Stomach (tissue), 9 donors: ENCODE results near the gene ATP6V0D1. TPM values are rescaled to one million over a fixed set of nuclear protein-coding genes. Genes with fewer than 3 reads are reported as not detected.

Source experiments
- DNase-seq, 2 donors: peaks; one replicate each; pipeline versions ENCODE4 v3.0.0 to v3.0.0-alpha.2; 2013 to 2019
- H3K27ac ChIP-seq, 5 donors: fragments of 200-600 bp in 4 of 5; sonication (generic) in 4 of 5; one replicate each; pipeline ENCODE4 v1.5.1; 2013 to 2019; ENCODE audit warnings: mild to moderate bottlenecking in 1 of 5, moderate library complexity in 1 of 5
- H3K27me3 ChIP-seq, 3 donors: fragments of 200-600 bp; sonication (generic); one replicate each; pipeline ENCODE4 v1.5.1; 2017 to 2019; ENCODE audit warnings: mixed run types in 1 of 3
- H3K36me3 ChIP-seq, 4 donors: fragments of 200-600 bp; sonication (generic); 1 replicate in 3 of 4; 2 replicates in 1 of 4; pipeline ENCODE4 v1.5.1; 2016 to 2019
- H3K4me1 ChIP-seq, 4 donors: fragments of 200-600 bp; sonication (generic); one replicate each; pipeline ENCODE4 v1.5.1; 2016 to 2019
- H3K4me3 ChIP-seq, 4 donors: fragments of 200-600 bp; sonication (generic) in 3 of 4; one replicate each; pipeline ENCODE4 v1.5.1; 2016 to 2019; ENCODE audit warnings: mild to moderate bottlenecking in 1 of 4
- H3K9me3 ChIP-seq, 4 donors: fragments of 200-600 bp; sonication (generic); one replicate each; pipeline ENCODE4 v1.5.1; 2016 to 2019
- CTCF ChIP-seq, 7 experiments: fragments of 450-650 bp in 4 of 7; fragments of 200-600 bp in 3 of 7; sonication (generic) in 3 of 7; IDR thresholded peaks; one replicate each; pipeline ENCODE4 v1.5.1; 2016 to 2019; ENCODE audit warnings: antibody characterized with exemption in 7 of 7, control low read depth in 2 of 7, mild to moderate bottlenecking in 1 of 7
- EP300 ChIP-seq: sonication (generic); formaldehyde crosslinking; IDR thresholded peaks from one replicate; pipeline ENCODE4 v1.6.1; 2017; ENCODE audit warnings: antibody characterized with exemption
- POLR2A ChIP-seq, 4 donors: fragments of 450-650 bp; IDR thresholded peaks; one replicate each; pipeline ENCODE4 v1.6.1; 2016; ENCODE audit warnings: antibody characterized with exemption in 4 of 4, control low read depth in 2 of 4, mild to moderate bottlenecking in 1 of 4, moderate library complexity in 1 of 4
- POLR2AphosphoS5 ChIP-seq, 3 donors: sonication (generic); formaldehyde crosslinking; IDR thresholded peaks; one replicate each; pipeline ENCODE4 v1.6.1; 2016; ENCODE audit warnings: antibody characterized with exemption in 3 of 3
- WGBS, 5 donors: extraction: QIAGEN DNeasy Blood & Tissue Kit in 3 of 5; methylation state at CpG; one replicate each; pipeline versions ENCODE4 v1.1.5 to v1.1.7; 2013 to 2018; 5-methylcytosine and 5-hydroxymethylcytosine counted together
- intact Hi-C: fragments of 100-400 bp; cut with DNase I; formaldehyde crosslinking; loops from one replicate; pipeline ENCODE4 v1.15.1; 2023; ENCODE audit warnings: low total_unique reads
- polyA plus RNA-seq, 3 donors: library from polyadenylated mRNA; stranded (reverse); fragments of 200-250 nt; gene quantifications; one replicate each; pipeline ENCODE4 v1.2.3, GENCODE V29; 2013
- total RNA-seq, 5 donors: library from RNA; depleted of rRNA; stranded (reverse); fragments of >200 nt; gene quantifications; one replicate each; pipeline versions ENCODE4 v1.1.0 to v1.2.3, GENCODE V29; 2014 to 2016
- donor health status: healthy with polysubstance abuse.
- donor health status: Bipolar disorder and iron deficiency.
- donor health status: healthy.

ATP6V0D1 gene
- total and polyA plus RNA-seq, 8 donors, result 23.5 to 102 (median 64.9) TPM

- DNase-seq, result no peak
- intact Hi-C loops, result no loop called here
- Histone ChIP-seq H3K4me1 (peaks cover 37 to 61% (median 50%) of the 10 kb centered on the region in 4 donors), H3K36me3 (peaks cover 0 to 18% (median 16%) of the 10 kb centered on the region in 4 donors), H3K9me3 (no peaks in the 10 kb centered on the region), H3K27ac (peak overlapping the region; percentile 2 to 98 (median 96)), H3K27me3 (no peaks in the 10 kb centered on the region), H3K4me3 (peak overlapping the region; percentile 79 to 98 (median 93))
- WGBS, 5 donors, result 50 to 70% (median 65%) methylated on average over 17 to 25 of the region's 25 CpGs
- TF ChIP-seq POLR2AphosphoS5 (IDR thresholded peaks at IDR 0.05) (no peak), EP300 (no peak), CTCF (IDR thresholded peaks at IDR 0.05) (no peak), POLR2A (IDR thresholded peaks at IDR 0.05) (no peak)
These were observed 1.4 kb upstream of the ATP6V0D1 start for GRCh38 chr16:67482233-67482924.

DNA sequence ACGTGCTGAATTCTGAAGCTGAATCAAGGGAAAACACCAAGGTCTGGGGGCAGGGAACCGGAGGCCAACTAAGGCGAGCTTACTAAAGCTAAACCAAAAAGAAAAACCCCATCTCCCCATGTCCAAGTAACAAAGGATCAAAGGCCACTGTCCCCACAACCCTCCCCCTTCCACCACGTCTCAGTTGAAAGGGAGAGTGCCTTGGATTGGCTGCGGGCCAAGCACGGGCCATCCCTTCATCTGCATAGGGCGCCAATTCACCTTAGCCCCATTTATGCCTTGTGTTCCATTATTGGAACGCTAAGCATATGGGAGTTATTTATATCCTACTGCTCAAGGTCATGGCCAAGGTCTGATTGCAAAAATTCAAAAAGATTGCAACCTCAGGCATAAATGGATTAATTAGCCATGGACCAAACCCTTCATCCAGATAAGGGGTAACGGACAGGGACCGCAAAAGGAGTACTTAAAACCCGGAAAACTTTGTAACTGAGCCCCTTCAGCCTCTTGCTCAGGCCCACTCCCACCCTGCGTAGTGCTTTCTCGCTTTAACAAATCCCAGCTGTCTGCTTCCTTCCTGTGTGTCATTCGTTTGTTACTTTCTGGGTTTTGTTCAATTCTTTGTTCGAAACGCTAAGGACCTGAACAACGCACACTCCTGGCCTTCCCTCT, 740 bp upstream of the ATP6V0D1 start:
- H3K9me3 ChIP-seq, result no peaks in the 10 kb centered on the region
- H3K36me3 ChIP-seq, result peaks cover 0 to 18% (median 16%) of the 10 kb centered on the region in 4 donors
- 7 to 9% (median 8%) methylated on average over 17 of the region's 17 CpGs for WGBS, 5 donors
- no peak for TF ChIP-seq POLR2AphosphoS5 (IDR thresholded peaks at IDR 0.05)
- TF ChIP-seq POLR2A (IDR thresholded peaks at IDR 0.05), result no peak
- no peak for TF ChIP-seq EP300
- TF ChIP-seq CTCF (IDR thresholded peaks at IDR 0.05), result no peak
- peak overlapping the region; percentile 79 to 98 (median 93) for H3K4me3 ChIP-seq
- H3K27me3 ChIP-seq, result no peaks in the 10 kb centered on the region
- intact Hi-C loops, result no loop called here
- peaks cover 42 to 62% (median 53%) of the 10 kb centered on the region in 4 donors for H3K4me1 ChIP-seq
- H3K27ac ChIP-seq, result peak overlapping the region; percentile 73 to 98 (median 96)
- DNase-seq, result peak; percentile 56 to 77

DNA sequence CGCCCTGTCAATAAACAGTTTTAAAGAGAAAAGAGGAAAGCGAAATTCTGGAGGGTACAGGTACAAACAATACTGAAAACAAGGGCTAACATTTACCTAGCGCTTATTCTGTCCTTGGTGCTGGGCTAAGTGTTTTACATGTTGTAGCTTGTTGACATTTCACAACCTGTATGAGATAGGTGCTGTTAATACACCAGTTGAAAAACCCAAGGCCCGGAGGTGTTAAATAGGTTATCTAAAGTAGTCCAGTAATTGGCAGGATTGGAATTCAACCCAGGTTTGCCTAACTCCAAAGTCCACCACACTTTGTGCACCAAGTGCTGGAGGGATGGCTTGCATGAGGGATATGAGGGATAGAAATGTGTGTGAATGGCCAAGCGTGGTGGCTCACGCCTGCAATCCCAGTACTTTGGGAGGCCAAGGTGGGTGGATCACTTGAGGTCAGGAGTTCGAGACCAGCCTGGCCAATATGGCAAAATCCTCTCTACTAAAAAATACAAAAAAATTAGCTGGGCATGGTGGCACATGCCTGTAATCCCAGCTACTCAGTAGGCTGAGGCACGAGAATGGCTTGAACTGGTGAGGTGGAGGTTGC, 2.9 kb downstream of the ATP6V0D1 start:
- Histone ChIP-seq H3K4me3 (peak overlapping the region in 1 of 4 donors; percentile 12), H3K36me3 (peaks cover 0 to 9% (median 0%) of the 10 kb centered on the region in 4 donors), H3K9me3 (no peaks in the 10 kb centered on the region), H3K27ac (peak overlapping the region; percentile 32 to 66 (median 65)), H3K4me1 (peaks cover 59 to 87% (median 72%) of the 10 kb centered on the region in 4 donors), H3K27me3 (no peaks in the 10 kb centered on the region)
- DNase-seq, result peak; percentile 44 to 48
- WGBS, 5 donors, result 46 to 66% (median 62%) methylated on average over 8 of the region's 8 CpGs
- TF ChIP-seq EP300 (no peak), CTCF (IDR thresholded peaks at IDR 0.05) (no peak), POLR2AphosphoS5 (IDR thresholded peaks at IDR 0.05) (peak in 2 of 3 donors; percentile 14 to 59), POLR2A (IDR thresholded peaks at IDR 0.05) (no peak)
- intact Hi-C loops, result no loop called here
